IPS DF 4.7 (cell line): ENCODE data around the gene RFPL2.
"Not testable (repeated sequence)": the region's sequence is repeated elsewhere in the genome, so short reads cannot be mapped to it uniquely, and the experiment has no call there.

Experiments
- DNase-seq: peaks from one replicate; pipeline ENCODE4 v3.0.0-alpha.2; 2013; ENCODE audit warnings: low spot score; ENCODE audit errors: extremely low read depth

Gene RFPL2

DNA sequence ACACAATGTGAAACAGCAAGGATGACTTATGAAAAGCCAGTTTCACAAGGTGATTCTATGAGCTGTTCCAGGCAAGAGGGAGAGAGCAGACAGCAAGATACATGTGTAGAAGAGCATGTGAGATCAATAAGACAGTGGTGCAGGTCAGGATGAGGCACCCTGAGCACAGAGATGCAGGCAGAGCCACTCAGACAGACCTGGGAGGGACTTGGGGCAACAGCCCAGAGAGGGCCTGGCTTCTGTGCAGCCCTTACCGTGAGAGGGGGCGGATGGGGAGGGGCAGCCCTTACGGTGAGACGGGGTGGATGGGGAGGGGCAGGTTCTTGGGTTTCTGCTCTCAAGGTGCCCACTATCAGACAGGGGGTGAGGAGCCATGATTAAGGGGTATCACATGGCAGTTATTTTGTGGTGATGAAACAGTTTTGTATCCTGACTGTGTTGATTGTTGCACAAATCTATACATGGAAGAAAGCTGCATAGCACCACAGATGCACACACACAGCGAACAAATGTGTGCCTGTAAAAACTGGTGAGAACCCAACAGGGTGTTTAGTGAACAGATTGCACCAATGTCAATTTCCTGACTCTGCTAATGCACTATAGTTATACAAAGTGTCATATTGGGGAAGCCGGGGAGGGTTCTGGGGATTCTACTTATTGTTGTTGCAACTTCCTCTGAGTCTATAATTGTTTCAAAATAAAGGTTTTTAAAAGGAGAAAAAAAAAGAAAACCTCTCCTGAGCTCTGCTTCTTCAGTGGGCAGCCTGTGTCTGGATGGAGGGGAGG, 40.6 kb downstream of the RFPL2 start:
- DNase-seq, result no peak

- not testable (repeated sequence) for DNase-seq
Measured at GRCh38 chr22:32160411-32160810, 44.5 kb downstream of the RFPL2 start.

DNA sequence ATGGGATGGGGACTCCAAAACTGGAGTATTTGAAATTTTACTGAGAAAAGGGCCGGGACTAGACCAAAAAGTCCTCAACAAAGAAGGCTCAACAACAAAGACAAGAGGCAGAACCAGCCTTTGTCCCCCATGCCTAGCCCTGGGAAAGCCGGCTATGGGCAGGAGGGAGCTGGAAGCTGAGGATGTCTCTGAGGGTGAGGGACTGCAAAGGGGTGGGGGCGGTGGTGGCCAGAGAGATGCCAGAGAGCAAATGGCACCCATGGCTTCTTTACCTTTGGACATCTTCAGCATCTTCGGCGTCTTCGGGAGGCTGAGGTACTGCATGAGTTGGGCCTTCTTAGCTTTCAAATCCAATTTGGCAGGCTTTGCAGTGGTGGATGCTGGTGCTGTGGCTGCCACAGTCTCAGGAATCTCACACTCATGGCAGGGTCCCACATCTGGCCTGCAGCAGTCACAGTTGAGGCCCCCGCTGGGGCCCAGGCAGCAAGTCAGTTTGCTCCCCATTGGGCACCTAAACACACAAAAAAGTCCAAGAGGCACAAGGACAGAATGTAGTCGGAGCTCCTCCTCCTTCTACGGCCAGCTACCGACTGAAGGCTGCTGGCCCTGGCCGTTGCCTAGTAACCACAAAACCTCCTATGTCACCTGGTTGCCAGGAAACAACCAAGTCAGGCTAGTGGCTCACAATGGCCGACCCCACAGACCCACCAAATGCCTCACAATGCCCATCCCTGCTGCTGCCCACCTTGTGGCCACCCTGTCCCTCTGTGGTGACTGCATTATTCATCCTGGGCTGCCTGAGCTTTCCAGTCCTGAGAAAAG, 46.0 kb downstream of the RFPL2 start, which contains the start of gene C22orf42:
Gene C22orf42 (minus strand): TSS at position 592 of the 822 bp plus-strand sequence. CDS start 88 bp downstream, at position 504.
- no peak for DNase-seq

DNA sequence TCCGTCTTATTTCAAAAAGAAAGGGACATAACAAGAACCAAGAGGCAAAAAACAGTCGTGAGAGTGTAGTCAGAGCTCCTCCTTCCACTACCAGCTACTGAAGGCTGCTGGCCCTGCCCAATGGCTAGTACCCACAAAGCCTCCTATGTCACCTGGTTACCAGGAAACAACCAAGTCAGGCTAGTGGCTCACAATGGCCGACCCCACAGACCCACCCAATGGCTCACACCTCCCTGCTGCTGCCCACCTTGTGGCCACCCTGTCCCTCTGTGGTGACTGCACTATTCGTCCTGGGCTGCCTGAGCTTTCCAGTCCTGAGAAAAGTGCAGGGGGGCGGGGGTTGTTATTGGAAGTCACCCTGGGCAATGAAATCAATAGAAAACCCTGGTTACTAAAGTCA, 47.2 kb downstream of the RFPL2 start:
- not testable (repeated sequence) for DNase-seq

DNA sequence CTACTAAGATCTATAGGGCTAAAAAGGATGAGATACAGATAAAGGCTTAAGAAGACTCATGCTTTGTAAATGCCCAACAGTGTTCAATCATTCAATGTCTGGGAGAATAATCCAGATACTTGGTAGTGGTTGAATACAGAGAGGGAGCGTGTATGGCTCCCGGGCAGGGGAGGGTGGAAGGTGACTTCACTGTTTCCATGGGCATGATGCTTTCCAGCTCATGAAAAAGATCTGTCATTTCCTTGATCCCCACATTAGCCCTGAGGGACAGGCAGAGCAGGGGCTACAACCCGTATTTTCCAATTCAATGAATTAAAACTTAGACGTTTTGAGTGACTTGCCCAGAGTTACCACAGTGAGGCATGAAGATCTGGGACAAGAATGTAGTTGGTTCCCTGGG, 50.1 kb downstream of the RFPL2 start:
- DNase-seq, result not testable (repeated sequence)

DNA sequence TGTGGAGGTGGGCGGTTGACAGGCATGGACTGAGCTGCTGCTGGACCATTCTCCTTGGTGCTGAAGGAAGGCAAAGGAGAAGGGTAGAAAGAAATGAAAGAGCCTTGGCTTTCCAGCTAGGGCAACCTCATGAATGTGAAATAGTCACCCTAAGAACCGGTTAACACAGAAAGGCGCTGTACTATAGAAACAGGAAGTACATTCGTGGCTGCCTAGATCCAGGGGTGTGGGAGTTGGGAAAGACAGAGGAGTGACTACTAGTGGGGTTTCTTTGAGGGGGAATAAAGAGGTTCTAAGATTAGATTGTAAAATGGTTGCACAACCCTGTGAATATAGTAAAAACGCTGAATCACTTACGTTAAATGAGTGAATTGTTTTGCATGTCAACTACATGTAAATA, 53.2 kb downstream of the RFPL2 start:
- not testable (repeated sequence) for DNase-seq

DNA sequence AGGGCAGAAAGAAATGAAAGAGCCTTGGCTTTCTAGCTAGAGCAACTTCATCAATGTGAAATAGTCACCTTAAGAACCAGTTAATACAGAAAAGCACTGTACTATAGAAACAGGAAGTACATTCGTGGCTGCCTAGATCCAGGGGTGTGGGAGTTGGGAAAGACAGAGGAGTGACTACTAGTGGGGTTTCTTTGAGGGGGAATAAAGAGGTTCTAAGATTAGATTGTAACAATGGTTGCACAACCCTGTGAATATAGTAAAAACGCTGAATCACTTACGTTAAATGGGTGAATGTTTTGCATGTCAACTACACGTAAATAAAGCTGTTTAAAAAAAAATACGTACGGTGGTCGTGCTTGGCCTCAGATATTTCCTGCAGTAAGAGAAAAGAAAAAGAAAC, 54.2 kb downstream of the RFPL2 start:
- DNase-seq, result not testable (repeated sequence)

DNA sequence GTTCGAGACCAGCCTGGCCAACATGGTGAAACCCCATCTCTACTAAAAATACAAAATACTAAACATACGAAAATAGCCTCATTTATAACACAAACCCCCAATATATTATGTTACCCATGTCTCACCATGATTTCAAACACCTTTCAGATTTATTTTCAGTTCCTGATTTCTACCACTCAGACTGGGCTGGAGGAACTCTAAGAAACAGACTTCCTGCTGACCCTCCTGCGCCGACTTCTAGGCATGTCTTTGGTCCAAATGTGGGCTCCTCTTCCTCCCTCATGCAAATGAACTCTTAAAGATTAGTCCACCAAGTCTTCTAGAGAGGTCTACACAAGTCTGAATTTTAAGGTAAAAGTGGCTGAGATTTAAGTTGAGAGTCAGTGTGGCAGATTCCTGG, 56.5 kb downstream of the RFPL2 start:
- DNase-seq, result not testable (repeated sequence)

GRCh38 chr22:32147128-32147527, 57.7 kb downstream of the RFPL2 start:
- not testable (repeated sequence) for DNase-seq

GRCh38 chr22:32144496-32145274, 60.2 kb downstream of the RFPL2 start:
- no peak for DNase-seq

GRCh38 chr22:32142600-32142999, 62.3 kb downstream of the RFPL2 start:
- no peak for DNase-seq

- not testable (repeated sequence) for DNase-seq
Measured at GRCh38 chr22:32140688-32141087, 64.2 kb downstream of the RFPL2 start.
